VCaP (cell line): ENCODE results near the gene HBM.

Source experiments
- H3K27ac ChIP-seq: fragments of 450-650 bp; 2 replicates; pipeline ENCODE4 v1.5.1; 2017
- CTCF ChIP-seq: fragments of 450-650 bp; conservative IDR thresholded peaks from 2 replicates; pipeline ENCODE4 v1.5.1; 2017; ENCODE audit warnings: mild to moderate bottlenecking, moderate library complexity

Gene HBM

GRCh38 chr16:177394-177822 lies 11.6 kb downstream of the HBM start:
- H3K27ac ChIP-seq: no peak overlapping the region
- TF ChIP-seq CTCF: no peak

GRCh38 chr16:177981-178667 lies 12.3 kb downstream of the HBM start:
- TF ChIP-seq CTCF: no peak
- no peak overlapping the region for H3K27ac ChIP-seq

- TF ChIP-seq CTCF: no peak
- no peak overlapping the region for H3K27ac ChIP-seq
These were observed 12.9 kb downstream of the HBM start for GRCh38 chr16:178668-179015.

- peak overlapping the region; percentile 79; the same call in 1 of the 2 replicates for H3K27ac ChIP-seq
- no peak for TF ChIP-seq CTCF
These were observed 13.7 kb downstream of the HBM start for GRCh38 chr16:179211-180092.

- H3K27ac ChIP-seq: peak within 1 kb of the TSS; percentile 79
- TF ChIP-seq CTCF: peak; percentile 84
These were observed 14.4 kb downstream of the HBM start, which contains the start of gene HBQ1 for GRCh38 chr16:180101-180675. HBQ1 (plus strand) TSS chr16:180459; CDS start chr16:180487, 28 bp downstream.

- TF ChIP-seq CTCF: no peak
- peak overlapping the region; percentile 79 for H3K27ac ChIP-seq
These were observed 15.1 kb downstream of the HBM start for GRCh38 chr16:180681-181564.
